HUES64 (cell line): Measurements from ENCODE around the gene PGAM4. TPM values are rescaled to one million over a fixed set of nuclear protein-coding genes. Genes with fewer than 3 reads are reported as not detected.

Experiments used
- H3K27ac ChIP-seq: 2 replicates; pipeline ENCODE4 v1.7.0; 2013; ENCODE audit warnings: low read depth, low read length, inconsistent platforms
- H3K27me3 ChIP-seq: 2 replicates; pipeline ENCODE4 v1.6.1; 2013; ENCODE audit warnings: mild to moderate bottlenecking, low read length; ENCODE audit not compliant: insufficient read depth
- H3K36me3 ChIP-seq: 2 replicates; pipeline ENCODE4 v1.6.1; 2013; ENCODE audit warnings: mild to moderate bottlenecking, low read length; ENCODE audit not compliant: insufficient read depth
- H3K4me1 ChIP-seq: 2 replicates; pipeline ENCODE4 v1.6.1; 2013; ENCODE audit warnings: mild to moderate bottlenecking, low read length, moderate library complexity; ENCODE audit not compliant: insufficient read depth
- H3K4me3 ChIP-seq: 2 replicates; pipeline ENCODE4 v1.5.1; 2013; ENCODE audit warnings: mild to moderate bottlenecking, low read length, moderate library complexity
- H3K9ac ChIP-seq: 2 replicates; pipeline ENCODE4 v1.6.1; 2013; ENCODE audit warnings: mild to moderate bottlenecking, low read depth, low read length
- H3K9me3 ChIP-seq: 2 replicates; pipeline ENCODE4 v1.6.1; 2013; ENCODE audit warnings: low read depth, low read length; ENCODE audit not compliant: insufficient read depth
- WGBS: fragments of 150-250, 120-280 bp; methylation state at CpG from one replicate; pipeline ENCODE4 v1.1.7; 2013; ENCODE audit warnings: missing lambda C conversion rate; 5-methylcytosine and 5-hydroxymethylcytosine counted together
- polyA plus RNA-seq, 2 experiments: library from polyadenylated mRNA; stranded (reverse); fragments of 50-300 nt; gene quantifications; one replicate each; pipeline ENCODE4 v1.2.3, GENCODE V29; 2013

Gene PGAM4
- polyA plus RNA-seq (2013, experiment 1 of 2): not detected
- polyA plus RNA-seq (2013, experiment 2 of 2): not detected

GRCh38 chrX:77969538-77969937 lies at the start of gene PGAM4:
Gene PGAM4, minus strand, starts transcription at chrX:77969638. Its CDS starts 0 bp downstream, at chrX:77969638.
- H3K9me3 ChIP-seq: no peaks in the 10 kb centered on the region
- H3K36me3 ChIP-seq: no peaks in the 10 kb centered on the region
- H3K4me3 ChIP-seq: no peak within 1 kb of the TSS
- H3K9ac ChIP-seq: no peak within 1 kb of the TSS
- 99% methylated on average over 9 of the region's 13 CpGs for WGBS
- no peaks in the 10 kb centered on the region for H3K4me1 ChIP-seq
- H3K27ac ChIP-seq: no peak within 1 kb of the TSS
- no peaks in the 10 kb centered on the region for H3K27me3 ChIP-seq

GRCh38 chrX:78011846-78012245 lies 42.4 kb upstream of the PGAM4 start:
- Histone ChIP-seq H3K27ac (no peak overlapping the region), H3K36me3 (no peaks in the 10 kb centered on the region), H3K9ac (no peak overlapping the region), H3K27me3 (no peaks in the 10 kb centered on the region), H3K9me3 (no peaks in the 10 kb centered on the region), H3K4me1 (no peaks in the 10 kb centered on the region), H3K4me3 (no peak overlapping the region)
- WGBS: no CpG with 5 or more reads among the region's 1 CpG

- Histone ChIP-seq H3K36me3 (no peaks in the 10 kb centered on the region), H3K9me3 (no peaks in the 10 kb centered on the region), H3K9ac (no peak overlapping the region), H3K27me3 (no peaks in the 10 kb centered on the region), H3K27ac (no peak overlapping the region), H3K4me1 (no peaks in the 10 kb centered on the region), H3K4me3 (no peak overlapping the region)
- WGBS: 99% methylated on average over 4 of the region's 4 CpGs
These were observed 10.4 kb upstream of the PGAM4 start for GRCh38 chrX:77979870-77980269.

- H3K9me3 ChIP-seq: no peaks in the 10 kb centered on the region
- H3K9ac ChIP-seq: no peak overlapping the region
- no peaks in the 10 kb centered on the region for H3K27me3 ChIP-seq
- H3K27ac ChIP-seq: no peak overlapping the region
- H3K4me3 ChIP-seq: no peak overlapping the region
- 100% methylated on average over 1 of the region's 1 CpG for WGBS
- no peaks in the 10 kb centered on the region for H3K36me3 ChIP-seq
- H3K4me1 ChIP-seq: no peaks in the 10 kb centered on the region
These were observed 8.1 kb upstream of the PGAM4 start for GRCh38 chrX:77977518-77977917.

GRCh38 chrX:77977095-77977494 lies 7.7 kb upstream of the PGAM4 start:
- Histone ChIP-seq H3K4me3 (no peak overlapping the region), H3K27me3 (no peaks in the 10 kb centered on the region), H3K27ac (no peak overlapping the region), H3K36me3 (no peaks in the 10 kb centered on the region), H3K9me3 (no peaks in the 10 kb centered on the region), H3K9ac (no peak overlapping the region), H3K4me1 (no peaks in the 10 kb centered on the region)

- WGBS: 93% methylated on average over 2 of the region's 2 CpGs
- H3K27ac ChIP-seq: no peak overlapping the region
- no peak overlapping the region for H3K4me3 ChIP-seq
- H3K36me3 ChIP-seq: no peaks in the 10 kb centered on the region
- no peaks in the 10 kb centered on the region for H3K9me3 ChIP-seq
- no peaks in the 10 kb centered on the region for H3K4me1 ChIP-seq
- no peaks in the 10 kb centered on the region for H3K27me3 ChIP-seq
- no peak overlapping the region for H3K9ac ChIP-seq
These were observed 6.3 kb upstream of the PGAM4 start for GRCh38 chrX:77975755-77976154.

- H3K9ac ChIP-seq: no peak overlapping the region
- H3K9me3 ChIP-seq: no peaks in the 10 kb centered on the region
- no CpG with 5 or more reads among the region's 1 CpG for WGBS
- no peak overlapping the region for H3K27ac ChIP-seq
- H3K4me3 ChIP-seq: no peak overlapping the region
- no peaks in the 10 kb centered on the region for H3K27me3 ChIP-seq
- H3K4me1 ChIP-seq: no peaks in the 10 kb centered on the region
- H3K36me3 ChIP-seq: no peaks in the 10 kb centered on the region
These were observed 1.8 kb downstream of the PGAM4 start for GRCh38 chrX:77967631-77968030.

GRCh38 chrX:77966361-77966760 lies 3.1 kb downstream of the PGAM4 start:
- no peak overlapping the region for H3K4me3 ChIP-seq
- no peak overlapping the region for H3K9ac ChIP-seq
- no peaks in the 10 kb centered on the region for H3K27me3 ChIP-seq
- no peak overlapping the region for H3K27ac ChIP-seq
- WGBS: 92% methylated on average over 2 of the region's 3 CpGs
- no peaks in the 10 kb centered on the region for H3K4me1 ChIP-seq
- H3K9me3 ChIP-seq: no peaks in the 10 kb centered on the region
- no peaks in the 10 kb centered on the region for H3K36me3 ChIP-seq

GRCh38 chrX:77962068-77962902 lies 7.2 kb downstream of the PGAM4 start:
- H3K4me1 ChIP-seq: no peaks in the 10 kb centered on the region
- H3K27me3 ChIP-seq: no peaks in the 10 kb centered on the region
- no peaks in the 10 kb centered on the region for H3K9me3 ChIP-seq
- H3K36me3 ChIP-seq: no peaks in the 10 kb centered on the region
- no peak overlapping the region for H3K27ac ChIP-seq
- no peak overlapping the region for H3K9ac ChIP-seq
- 95% methylated on average over 13 of the region's 13 CpGs for WGBS
- H3K4me3 ChIP-seq: no peak overlapping the region

GRCh38 chrX:77961063-77961462 lies 8.4 kb downstream of the PGAM4 start:
- no peaks in the 10 kb centered on the region for H3K36me3 ChIP-seq
- H3K4me1 ChIP-seq: no peaks in the 10 kb centered on the region
- no peaks in the 10 kb centered on the region for H3K9me3 ChIP-seq
- no peak overlapping the region for H3K4me3 ChIP-seq
- no peaks in the 10 kb centered on the region for H3K27me3 ChIP-seq
- WGBS: 96% methylated on average over 2 of the region's 2 CpGs
- no peak overlapping the region for H3K9ac ChIP-seq
- no peak overlapping the region for H3K27ac ChIP-seq

GRCh38 chrX:77960567-77960966 lies 8.9 kb downstream of the PGAM4 start:
- no peaks in the 10 kb centered on the region for H3K4me1 ChIP-seq
- H3K27me3 ChIP-seq: no peaks in the 10 kb centered on the region
- no peak overlapping the region for H3K27ac ChIP-seq
- no CpG with 5 or more reads among the region's 1 CpG for WGBS
- no peak overlapping the region for H3K9ac ChIP-seq
- no peak overlapping the region for H3K4me3 ChIP-seq
- no peaks in the 10 kb centered on the region for H3K9me3 ChIP-seq
- no peaks in the 10 kb centered on the region for H3K36me3 ChIP-seq

GRCh38 chrX:77953708-77954107 lies 15.7 kb downstream of the PGAM4 start:
- H3K4me3 ChIP-seq: no peak overlapping the region
- H3K4me1 ChIP-seq: no peaks in the 10 kb centered on the region
- H3K27me3 ChIP-seq: no peaks in the 10 kb centered on the region
- H3K9me3 ChIP-seq: no peaks in the 10 kb centered on the region
- H3K36me3 ChIP-seq: no peaks in the 10 kb centered on the region
- no peak overlapping the region for H3K9ac ChIP-seq
- H3K27ac ChIP-seq: no peak overlapping the region
- WGBS: 76% methylated on average over 1 of the region's 1 CpG
